Measurements from ENCODE around the gene LRMDA. TPM values are rescaled to one million over a fixed set of nuclear protein-coding genes. Genes with fewer than 3 reads are reported as not detected.

LRMDA gene
- total and polyA plus RNA-seq, 2 donors (not counting 3 experiments of a cell fraction or from before 2014, with no cell fraction given): 9.7 to 18.0 TPM

DNA sequence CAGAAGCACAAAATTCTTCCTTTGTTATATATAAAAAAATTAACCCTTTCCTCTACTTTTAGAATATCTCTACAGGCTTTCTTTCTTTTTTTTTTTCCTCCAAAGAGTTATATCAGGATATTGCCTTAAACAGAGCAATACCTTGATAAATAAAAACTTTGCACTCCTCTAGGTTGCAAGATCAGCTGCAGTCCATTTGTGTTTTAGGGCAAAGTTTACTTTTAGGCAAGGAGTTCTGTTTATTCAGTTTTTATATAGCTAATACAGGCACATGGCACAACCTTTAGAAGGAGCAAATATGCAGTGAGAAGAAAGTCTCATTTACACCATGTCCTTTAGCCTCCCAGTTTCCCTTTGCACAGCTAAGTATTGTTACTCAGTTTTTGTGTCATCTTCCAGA lies 10.3 kb downstream of the LRMDA start:
- H3K4me2 ChIP-seq (ENCODE audit: insufficient read depth, low read length): no peak overlapping the region
- BruUV-seq (replicated peaks): no TSS peak
- TF ChIP-seq POLR2AphosphoS5 (IDR thresholded peaks at IDR 0.05; ENCODE audit: insufficient read depth, low read depth, low read length) (no peak), JUN (IDR thresholded peaks at IDR 0.05; ENCODE audit: borderline replicate concordance, insufficient read depth, insufficient read length, low read depth) (no peak), MYC (IDR thresholded peaks at IDR 0.05; ENCODE audit: low read depth, low read length) (no peak), FOS (IDR thresholded peaks at IDR 0.05; ENCODE audit: borderline replicate concordance, insufficient read depth, low read length) (no peak), POLR2A (IDR thresholded peaks at IDR 0.05; ENCODE audit: low read depth, low read length) (no peak), EZH2 (IDR thresholded peaks at IDR 0.05; ENCODE audit: borderline replicate concordance, low read depth, low read length, severe bottlenecking) (no peak), GATA2 (IDR thresholded peaks at IDR 0.05; ENCODE audit: insufficient read depth, insufficient read length, low read depth, low read length) (no peak)
- TF ChIP-seq, protein P1, sequence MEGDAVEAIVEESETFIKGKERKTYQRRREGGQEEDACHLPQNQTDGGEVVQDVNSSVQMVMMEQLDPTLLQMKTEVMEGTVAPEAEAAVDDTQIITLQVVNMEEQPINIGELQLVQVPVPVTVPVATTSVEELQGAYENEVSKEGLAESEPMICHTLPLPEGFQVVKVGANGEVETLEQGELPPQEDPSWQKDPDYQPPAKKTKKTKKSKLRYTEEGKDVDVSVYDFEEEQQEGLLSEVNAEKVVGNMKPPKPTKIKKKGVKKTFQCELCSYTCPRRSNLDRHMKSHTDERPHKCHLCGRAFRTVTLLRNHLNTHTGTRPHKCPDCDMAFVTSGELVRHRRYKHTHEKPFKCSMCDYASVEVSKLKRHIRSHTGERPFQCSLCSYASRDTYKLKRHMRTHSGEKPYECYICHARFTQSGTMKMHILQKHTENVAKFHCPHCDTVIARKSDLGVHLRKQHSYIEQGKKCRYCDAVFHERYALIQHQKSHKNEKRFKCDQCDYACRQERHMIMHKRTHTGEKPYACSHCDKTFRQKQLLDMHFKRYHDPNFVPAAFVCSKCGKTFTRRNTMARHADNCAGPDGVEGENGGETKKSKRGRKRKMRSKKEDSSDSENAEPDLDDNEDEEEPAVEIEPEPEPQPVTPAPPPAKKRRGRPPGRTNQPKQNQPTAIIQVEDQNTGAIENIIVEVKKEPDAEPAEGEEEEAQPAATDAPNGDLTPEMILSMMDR (IDR thresholded peaks at IDR 0.05; ENCODE audit: extremely low read depth in 1 of 2, insufficient read depth in 1 of 2, low read depth in 1 of 2, low read length in 2 of 2): no peak
- TF ChIP-seq, protein P2, sequence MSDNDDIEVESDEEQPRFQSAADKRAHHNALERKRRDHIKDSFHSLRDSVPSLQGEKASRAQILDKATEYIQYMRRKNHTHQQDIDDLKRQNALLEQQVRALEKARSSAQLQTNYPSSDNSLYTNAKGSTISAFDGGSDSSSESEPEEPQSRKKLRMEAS (IDR thresholded peaks at IDR 0.05; ENCODE audit: insufficient read depth, insufficient read length): no peak
- H3K36me3 ChIP-seq (ENCODE audit: control insufficient read depth in 2 of 2, extremely low read depth in 1 of 2, insufficient read depth in 2 of 2, low read length in 2 of 2): no peaks in the 10 kb centered on the region
- no peaks in the 10 kb centered on the region for H3K79me2 ChIP-seq (ENCODE audit: control insufficient read depth, insufficient read depth, low read length)
- H3K9me3 ChIP-seq (replicated peaks; ENCODE audit: control insufficient read depth, insufficient read depth, low read length): no peaks in the 10 kb centered on the region
- H4K20me1 ChIP-seq (replicated peaks; ENCODE audit: control insufficient read depth, extremely low read depth, insufficient read depth, low read length): no peaks in the 10 kb centered on the region
- H3K9ac ChIP-seq (replicated peaks; ENCODE audit: extremely low read depth, insufficient read depth, low read length): no peak overlapping the region
- H3K27ac ChIP-seq (ENCODE audit: insufficient read depth, low read depth, low read length): no peak overlapping the region
- intact Hi-C loops (cut with micrococcal nuclease): no loop called here
- no peak for DNase-seq (ENCODE audit: low read depth, low spot score)
- H3K27me3 ChIP-seq (ENCODE audit: control insufficient read depth in 2 of 2, insufficient read depth in 2 of 2, low read length in 2 of 2): no peaks in the 10 kb centered on the region
- H3K4me3 ChIP-seq (replicated peaks in 1 of 3; ENCODE audit: insufficient read depth in 1 of 3, low read depth in 1 of 3, low read length in 3 of 3): no peak overlapping the region
- no peaks in the 10 kb centered on the region for H3K4me1 ChIP-seq (ENCODE audit: control insufficient read depth, extremely low read depth, insufficient read depth, low read length)
- dilution Hi-C loops (cut with MboI; ENCODE audit: extremely low pct_ligation_motif_present, low sequenced_read_pairs): no loop called here
- ChIA-PET CTCF (interaction anchor here (0.7 kb wide), 1 partner anchor 42 kb away, joined by 3 read pairs; no protein-coding TSS in a partner anchor), POLR2A (no interaction called here)
- no peak overlapping the region for H2AFZ ChIP-seq (ENCODE audit: low read depth, low read length)
- no peaks in the 10 kb centered on the region for H3K9me1 ChIP-seq (replicated peaks; ENCODE audit: control insufficient read depth, extremely low read depth, insufficient read depth, low read length)
- no peak for FAIRE-seq
